NCI-H460 (cell line): ENCODE results near the gene ZNF480. TPM values are rescaled to one million over a fixed set of nuclear protein-coding genes. Genes with fewer than 3 reads are reported as not detected.
"Not testable (repeated sequence)": the region's sequence is repeated elsewhere in the genome, so short reads cannot be mapped to it uniquely, and the experiment has no call there.

Experiments
- DNase-seq: peaks from one replicate; pipeline ENCODE4 v3.0.0-alpha.2; 2016; ENCODE audit warnings: low read depth; ENCODE audit errors: extremely low read depth
- small RNA-seq, 2 experiments: library from RNA; depleted of rRNA; stranded (forward); fragments of <200 nt; gene quantifications; one replicate each; pipeline ENCODE3, GENCODE V24; 2014
- total RNA-seq: library from RNA; depleted of rRNA; stranded (reverse); fragments of >200 nt; shearing (Covaris generic); gene quantifications from 2 replicates; pipeline ENCODE4 v1.2.3, GENCODE V29; 2014; rRNA removed

Gene ZNF480
- total RNA-seq, 1 experiment from 2014 or later: 10.1 TPM

DNA sequence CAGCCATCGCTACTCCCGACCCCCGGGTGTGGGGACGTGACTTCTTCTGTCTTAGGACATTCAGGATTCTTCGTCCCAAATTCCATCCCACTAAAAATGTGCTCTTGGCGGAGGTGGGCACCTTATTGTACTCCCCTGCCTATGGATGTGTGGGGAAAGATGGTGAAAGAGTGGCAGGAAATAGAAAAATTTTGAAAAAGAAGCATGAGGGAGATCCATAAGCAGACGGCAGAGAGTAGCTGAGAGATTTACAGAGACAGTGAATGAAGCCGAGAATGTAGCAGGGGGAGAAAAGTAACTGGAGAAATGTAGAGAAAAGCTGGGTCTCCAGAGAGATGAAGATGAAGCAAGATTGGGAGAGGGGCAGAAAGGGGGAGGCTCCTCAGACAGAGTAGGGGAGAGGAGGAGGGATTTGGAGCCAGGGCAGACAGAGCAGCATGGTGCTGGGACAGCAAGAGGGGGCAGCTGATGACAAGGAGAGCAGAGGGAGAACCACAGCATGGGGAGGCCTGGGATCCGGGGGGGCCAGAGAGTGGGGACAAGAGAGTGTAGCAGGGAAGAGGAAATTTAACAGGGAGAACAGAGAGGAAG is 39.9 kb downstream of the ZNF480 start:
- no peak for DNase-seq

DNA sequence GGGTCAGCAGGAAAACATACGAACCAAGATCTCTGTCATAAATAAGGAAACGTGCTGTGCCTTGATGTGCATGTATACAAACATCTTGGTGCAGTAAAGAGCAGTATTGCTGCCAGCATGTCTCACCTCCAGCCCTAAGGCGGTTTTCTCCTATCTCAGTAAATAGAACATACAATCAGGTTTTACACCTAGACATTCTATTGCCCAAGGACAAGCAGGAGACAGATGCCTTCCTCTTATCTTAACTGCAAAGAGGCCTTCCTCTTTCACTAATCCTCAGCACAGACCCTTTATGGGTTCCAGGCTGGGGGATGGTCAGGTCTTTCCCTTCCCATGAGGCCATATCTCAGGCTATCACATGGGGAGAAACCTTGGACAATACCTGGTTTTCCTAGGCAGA is 42.1 kb downstream of the ZNF480 start:
- not testable (repeated sequence) for DNase-seq

DNA sequence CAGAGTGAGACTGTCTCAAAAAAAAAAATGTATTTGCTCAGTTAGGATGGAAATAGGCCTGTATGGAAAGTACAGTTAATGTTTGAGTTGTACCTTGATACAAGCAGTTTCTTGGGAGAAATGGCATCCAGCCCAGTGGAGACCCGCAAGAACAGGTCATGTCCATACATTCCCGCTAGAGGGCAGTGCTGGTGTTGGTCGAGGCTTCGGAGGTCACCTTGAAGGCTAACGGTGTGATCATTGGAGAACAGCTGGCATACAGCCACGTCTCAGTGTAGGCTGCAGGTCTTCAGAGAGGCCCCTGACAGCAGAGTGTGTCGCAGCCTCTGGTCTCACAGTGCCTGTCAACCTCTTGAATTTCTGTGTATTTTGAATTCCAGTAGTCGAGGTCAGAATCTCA is 46.6 kb downstream of the ZNF480 start:
- no peak for DNase-seq

DNA sequence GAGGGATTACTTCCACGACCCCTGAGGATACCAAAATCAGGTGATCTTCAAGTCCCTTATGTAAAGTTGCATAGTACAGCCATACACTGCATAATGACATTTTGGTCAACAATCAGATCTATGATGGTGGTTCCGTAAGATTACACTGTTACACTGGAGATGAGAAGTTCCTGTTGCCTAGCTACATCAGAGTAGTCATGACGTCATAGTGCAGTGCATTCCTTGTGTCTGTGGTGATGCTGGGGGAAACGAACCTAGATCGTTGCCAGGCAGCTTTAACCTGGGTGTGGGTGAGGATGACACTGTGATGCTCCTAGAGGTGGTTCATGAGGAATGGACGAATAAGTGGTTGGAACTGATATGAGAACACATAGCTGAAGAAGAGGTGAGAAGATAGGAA is 48.2 kb downstream of the ZNF480 start:
- no peak for DNase-seq

DNA sequence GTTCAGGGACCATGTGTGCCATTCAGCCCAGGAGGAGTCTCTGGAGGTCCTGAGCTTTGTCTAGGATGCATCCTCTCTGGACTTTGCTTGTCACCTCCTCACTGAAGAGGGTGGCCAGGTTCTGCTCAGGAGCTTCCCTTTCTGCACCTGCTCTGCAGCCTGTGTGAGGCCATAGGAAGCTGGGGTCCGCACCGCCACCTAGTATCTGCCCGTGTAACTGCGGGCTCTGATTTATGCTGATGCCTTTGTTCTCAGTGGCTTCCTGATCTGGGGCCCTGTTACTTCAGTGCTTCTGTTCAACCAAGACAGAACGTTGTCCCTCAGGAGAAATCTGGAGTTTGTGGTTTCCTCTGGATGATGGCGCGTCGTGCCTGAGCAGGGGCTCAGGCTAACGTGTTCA is 54.5 kb downstream of the ZNF480 start:
- DNase-seq: no peak

DNA sequence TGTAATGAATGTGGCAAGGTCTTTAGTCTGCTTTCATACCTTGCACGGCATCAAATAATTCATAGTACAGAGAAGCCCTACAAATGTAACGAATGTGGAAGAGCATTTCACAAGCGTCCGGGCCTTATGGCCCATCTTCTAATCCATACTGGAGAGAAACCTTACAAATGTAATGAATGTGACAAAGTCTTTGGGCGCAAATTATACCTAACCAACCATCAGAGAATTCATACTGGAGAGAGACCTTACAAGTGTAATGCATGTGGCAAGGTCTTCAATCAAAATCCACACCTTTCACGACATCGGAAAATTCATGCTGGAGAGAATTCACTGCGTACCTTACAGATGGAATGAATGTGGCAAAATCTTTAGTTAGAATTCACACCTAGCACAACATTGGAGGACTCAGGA is 69.5 kb downstream of the ZNF480 start:
- no peak for DNase-seq

DNA sequence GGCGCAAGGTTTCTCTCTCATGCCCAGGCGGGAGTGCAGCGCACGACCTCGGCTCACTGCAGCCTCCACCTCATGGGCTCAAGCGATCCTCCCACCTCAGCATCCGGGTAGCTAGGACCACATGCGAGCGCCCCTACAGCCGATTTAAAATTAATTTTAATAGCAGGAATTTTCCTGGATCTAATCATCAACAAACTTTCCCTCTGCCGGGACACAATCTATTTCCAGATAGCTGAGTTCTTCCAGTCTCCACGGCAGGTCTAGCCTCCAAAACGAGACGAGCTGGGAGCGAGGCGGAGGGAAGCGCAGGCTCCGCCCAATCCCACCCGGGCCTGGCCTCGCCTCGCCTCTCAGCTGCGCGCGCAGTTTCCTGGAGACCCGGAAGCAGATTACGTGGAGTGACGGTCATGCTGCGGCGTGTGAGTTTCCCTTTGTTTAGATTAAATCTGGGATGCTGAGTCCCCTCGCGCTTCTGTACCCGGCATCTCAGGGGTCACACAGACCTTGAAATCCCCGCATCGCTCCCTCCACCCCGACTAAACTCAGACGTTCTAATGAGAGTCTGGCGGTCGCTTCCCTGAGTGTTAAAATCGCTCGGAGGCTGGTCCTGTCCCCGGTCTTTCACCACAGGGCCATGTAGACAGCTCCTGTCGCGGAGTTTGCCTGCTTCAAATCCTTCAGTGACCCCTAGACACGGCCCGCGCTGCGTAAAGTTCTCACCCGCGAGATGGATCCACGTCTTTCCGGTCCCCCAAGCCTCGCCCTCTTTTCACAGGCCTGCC is 72.8 kb downstream of the ZNF480 start, which contains the start of gene ZNF880:
Gene ZNF880 (plus strand): TSS at position 365 of the 782 bp plus-strand sequence. CDS start 43 bp downstream, at position 408.
- DNase-seq: no peak

DNA sequence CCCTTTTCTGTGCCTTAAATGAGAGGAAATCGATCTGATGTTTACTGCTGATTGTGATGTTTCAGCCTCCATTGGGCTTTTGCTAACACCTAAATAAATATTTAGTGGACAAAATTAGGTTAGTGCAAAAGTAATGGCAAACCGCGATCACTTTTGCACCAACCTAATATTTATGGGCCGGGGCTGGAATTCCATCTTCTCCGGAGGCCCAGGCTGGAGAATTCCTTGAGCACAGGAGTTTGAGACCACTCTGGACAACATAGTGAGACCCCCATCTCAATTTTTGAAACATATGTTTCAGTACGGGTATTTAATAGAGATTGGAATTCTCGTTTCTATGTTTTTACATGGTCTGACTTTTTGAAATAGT is 73.4 kb downstream of the ZNF480 start:
- DNase-seq: no peak

Small RNA genes within 50 kb of the gene (small RNA-seq; reads per million reads assigned to genes)
- 0.04 to 1.2 reads per million in 2 experiments for gene MIR643
- 0 reads per million in 2 experiments for gene RF00019

Other genes with a start within 250 kb of the ZNF480 start
- 4.6 and 6.3 TPM in 2 replicates for gene ZNF432, start 248.3 kb upstream of the ZNF480 start, total RNA-seq
- gene ZNF841, start 201.4 kb upstream of the ZNF480 start, total RNA-seq: 8.8 and 9.9 TPM in 2 replicates
- 5.1 and 5.7 TPM in 2 replicates for gene ZNF616, start 157.2 kb upstream of the ZNF480 start, total RNA-seq
- gene ZNF836, start 125.5 kb upstream of the ZNF480 start, total RNA-seq: 2.0 and 3.0 TPM in 2 replicates
- gene PPP2R1A, start 107.1 kb upstream of the ZNF480 start, total RNA-seq: 104 and 111 TPM in 2 replicates
- gene ZNF766, start 27.6 kb upstream of the ZNF480 start, total RNA-seq: 14.5 and 16.8 TPM in 2 replicates
- 3.2 and 6.0 TPM in 2 replicates for gene ZNF610, start 39.1 kb downstream of the ZNF480 start, total RNA-seq
- gene ZNF880, start 72.8 kb downstream of the ZNF480 start, total RNA-seq: 0.35 and 1.1 TPM in 2 replicates
- 5.2 and 6.6 TPM in 2 replicates for gene ZNF528, start 100.7 kb downstream of the ZNF480 start, total RNA-seq
- not detected in 2 replicates for gene ZNF534, start 132.0 kb downstream of the ZNF480 start, total RNA-seq
- gene ZNF578, start 156.4 kb downstream of the ZNF480 start, total RNA-seq: not detected in 2 replicates
- 11.6 and 11.7 TPM in 2 replicates for gene ZNF808, start 230.5 kb downstream of the ZNF480 start, total RNA-seq